CD4-positive, alpha-beta T cell treated with Interleukin-1 beta for 1 hour (primary cell): ENCODE data around the gene ANKRD33.
A peak's percentile ranks its signal among the peaks of the same experiment; 100 is the strongest.

ENCODE experiments used
- DNase-seq, 2 donors: peaks; one replicate each; pipeline ENCODE4 v3.0.0-alpha.2; 2020 to 2022

Gene ANKRD33

DNA sequence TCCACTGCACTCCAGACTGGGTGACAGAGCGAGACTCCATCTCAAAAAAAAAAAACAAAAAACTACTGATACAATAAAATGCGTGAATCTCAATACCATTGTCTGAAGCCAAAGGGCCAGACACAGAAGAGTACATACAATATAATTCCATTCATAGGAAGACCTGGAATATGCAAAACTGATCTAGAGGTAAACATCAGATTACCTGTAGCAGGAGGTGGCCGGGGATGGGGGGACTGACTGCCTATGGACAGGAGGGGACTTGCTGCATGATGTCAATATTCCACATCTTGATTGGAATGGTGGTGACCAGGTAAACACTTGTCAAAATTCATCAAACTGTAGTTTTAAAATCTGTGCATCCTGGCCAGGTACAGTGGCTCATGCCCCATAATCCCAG, 26.9 kb upstream of the ANKRD33 start:
- DNase-seq = no peak

DNA sequence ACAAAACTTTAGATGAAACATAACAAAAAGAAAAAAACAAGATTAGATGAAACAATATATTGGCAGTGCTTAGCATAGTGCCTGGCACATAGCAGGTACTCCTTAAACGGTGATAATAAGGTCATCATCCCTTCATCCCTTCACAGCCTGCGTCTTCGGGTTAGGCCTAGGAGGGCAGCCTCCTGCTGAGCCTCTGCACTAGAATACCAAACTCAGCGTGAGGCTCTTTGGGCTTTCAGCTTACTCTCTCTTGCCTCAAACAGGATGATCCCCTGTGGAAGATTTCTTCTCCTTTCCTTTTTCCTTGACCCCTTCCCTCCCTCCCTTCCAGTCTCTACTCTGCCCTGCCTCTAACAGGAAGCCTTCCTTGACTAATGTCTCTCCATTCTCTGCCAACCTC, 25.0 kb upstream of the ANKRD33 start:
- DNase-seq = no peak

DNA sequence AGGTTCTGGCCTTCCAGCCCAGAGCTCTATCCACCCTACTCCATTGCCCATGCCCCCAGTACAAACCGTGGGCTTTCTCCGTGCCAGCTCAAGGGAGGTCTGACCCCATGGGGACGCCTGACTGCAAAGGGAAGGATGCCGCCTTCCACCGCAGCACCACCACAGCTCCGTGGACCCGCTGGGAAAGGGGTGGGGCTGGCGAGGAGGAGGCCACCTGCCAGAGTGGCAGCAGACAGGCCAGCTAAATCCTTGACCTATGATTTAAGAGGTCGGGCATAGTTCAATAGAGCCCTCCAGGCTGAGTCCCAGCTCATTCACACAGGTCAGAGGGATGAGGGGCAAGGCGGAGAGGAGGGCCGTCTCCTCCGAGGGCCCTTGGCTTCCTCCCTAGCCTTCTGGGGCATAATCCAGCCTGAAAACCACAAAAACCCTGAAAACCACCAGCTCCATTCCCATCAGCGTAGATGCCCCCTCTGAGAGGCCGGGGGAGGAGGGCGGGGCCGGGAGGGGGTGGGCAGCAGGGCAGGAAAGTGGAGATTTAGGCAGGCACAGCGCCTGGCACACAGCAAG, 24.5 kb upstream of the ANKRD33 start:
- no peak for DNase-seq

DNA sequence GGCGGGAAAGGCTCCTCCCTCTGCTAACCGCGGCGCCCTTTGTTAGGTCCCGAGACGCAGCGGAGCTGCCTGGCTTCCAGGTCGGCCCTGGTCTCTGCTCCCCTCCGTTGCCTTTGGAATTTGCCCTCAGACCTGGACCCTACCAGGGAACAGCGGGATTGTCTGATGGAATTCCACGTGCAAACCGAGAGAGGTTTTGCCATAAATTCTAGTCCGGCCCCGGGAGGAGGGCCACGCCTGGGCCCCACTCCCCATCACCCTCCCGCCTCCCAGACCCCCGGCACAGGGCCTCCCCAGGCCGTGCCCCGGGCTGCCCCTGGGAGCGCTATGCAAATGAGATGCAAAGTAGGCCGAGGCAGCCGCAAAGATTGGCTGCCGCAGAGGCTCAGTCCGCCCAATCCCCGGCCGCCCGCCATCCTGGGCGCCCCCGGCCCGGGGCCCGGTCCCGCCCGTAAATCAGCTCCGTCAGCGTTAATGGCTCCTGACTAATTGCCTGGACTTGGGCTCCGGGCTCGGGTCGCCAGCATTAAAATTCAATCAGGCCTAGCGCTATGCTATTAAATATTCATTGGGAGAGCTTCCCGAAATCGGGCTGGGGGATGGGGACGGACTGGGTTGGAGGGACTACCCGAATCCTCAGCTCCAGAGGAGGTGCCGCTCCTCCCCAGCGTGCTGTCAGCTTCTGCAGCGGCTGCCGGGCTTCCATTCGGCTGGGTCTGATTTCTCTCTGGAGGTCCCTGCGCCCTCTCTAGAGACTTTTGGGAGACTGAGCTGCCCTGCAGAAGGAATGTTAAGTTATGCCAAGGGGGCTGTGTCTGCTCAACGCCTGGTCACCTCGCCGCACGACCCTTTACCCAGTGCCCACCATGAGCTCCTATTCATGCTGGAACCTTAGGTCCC, 23.7 kb upstream of the ANKRD33 start:
- DNase-seq = peak in 1 of 2 donors; percentile 21

DNA sequence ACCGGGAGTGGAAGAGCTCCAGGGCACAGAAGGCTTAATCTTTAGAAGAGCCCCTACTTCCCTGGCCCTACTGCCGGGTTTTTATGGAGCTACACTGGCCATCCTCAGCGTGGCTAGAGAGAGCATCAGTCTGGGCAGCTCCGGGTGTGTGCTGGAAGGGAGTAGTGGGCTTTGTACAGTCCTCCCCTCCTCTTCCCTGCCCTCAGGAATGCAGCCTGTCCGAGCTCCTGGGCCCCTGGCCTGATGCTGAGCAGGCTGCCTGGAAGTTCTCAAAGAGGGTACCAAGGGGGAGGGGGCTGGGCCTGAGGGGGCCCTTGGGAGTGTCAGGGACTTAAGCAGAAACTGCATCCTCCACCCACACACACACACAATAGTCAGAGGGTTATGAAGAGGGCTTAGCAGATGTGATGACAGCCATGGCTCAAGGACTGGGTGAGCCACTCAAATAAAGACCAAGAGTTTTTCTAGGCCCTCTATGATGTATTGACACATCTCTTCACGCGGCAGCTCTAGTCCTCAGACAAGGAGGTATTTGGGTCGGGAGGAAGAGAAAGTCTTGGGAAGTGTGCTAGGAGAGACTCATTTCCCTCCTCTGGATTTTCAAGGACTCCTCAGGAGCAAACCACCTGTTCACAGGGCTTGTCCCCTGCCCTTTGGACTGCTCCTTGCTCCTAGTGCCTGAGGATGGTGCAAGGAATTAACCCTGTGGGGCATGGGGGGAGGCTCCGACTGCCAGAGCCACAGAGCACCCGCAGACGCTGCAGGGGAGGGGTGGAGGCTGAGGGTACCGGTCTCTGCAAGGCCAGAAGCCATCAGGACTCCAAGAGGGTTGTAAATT, 22.9 kb upstream of the ANKRD33 start:
- no peak for DNase-seq

DNA sequence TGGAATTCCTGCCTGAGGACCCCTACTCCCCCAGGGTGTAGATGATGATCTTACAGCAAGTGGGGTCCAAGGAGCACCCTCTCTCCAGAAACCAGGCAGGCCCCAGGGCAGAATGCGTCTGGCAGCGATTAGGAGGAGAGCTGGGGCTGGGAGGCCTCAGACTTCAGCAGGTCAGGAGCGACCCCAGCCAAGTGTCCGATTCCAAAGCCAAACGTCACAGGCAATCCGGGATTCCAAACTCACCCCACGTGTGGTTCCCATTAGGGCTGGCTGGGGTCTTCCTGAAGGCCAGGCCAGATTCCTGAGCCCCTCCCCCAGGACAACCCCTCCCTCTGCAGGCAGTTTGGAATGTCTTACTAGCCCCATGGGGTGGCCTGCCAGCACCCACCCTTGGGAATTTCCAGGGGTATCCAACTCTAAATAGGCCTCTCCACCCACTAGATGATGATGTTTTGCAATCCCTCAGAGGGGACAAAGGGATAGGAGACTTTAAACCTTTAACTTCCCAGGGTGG, 22.1 kb upstream of the ANKRD33 start:
- DNase-seq = no peak

DNA sequence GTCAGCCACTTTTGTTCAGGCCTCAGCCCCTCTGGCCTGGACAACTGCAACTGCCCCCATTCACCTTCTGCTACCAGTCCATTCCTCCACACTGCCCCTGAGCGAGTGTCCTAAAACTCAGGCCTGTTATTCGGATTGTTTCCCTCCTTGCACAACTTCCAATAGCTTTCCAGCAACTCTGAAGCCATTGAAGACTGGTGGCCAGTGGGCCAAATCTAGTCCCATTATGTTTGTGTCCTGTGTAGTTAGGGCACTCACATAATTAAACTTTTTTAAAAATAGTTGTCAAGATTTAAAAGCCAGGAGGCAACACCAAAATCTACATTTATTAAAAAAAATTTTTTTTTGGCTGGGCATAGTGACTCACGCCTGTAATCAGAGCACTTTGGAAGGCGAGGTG, 21.6 kb upstream of the ANKRD33 start:
- DNase-seq = no peak

DNA sequence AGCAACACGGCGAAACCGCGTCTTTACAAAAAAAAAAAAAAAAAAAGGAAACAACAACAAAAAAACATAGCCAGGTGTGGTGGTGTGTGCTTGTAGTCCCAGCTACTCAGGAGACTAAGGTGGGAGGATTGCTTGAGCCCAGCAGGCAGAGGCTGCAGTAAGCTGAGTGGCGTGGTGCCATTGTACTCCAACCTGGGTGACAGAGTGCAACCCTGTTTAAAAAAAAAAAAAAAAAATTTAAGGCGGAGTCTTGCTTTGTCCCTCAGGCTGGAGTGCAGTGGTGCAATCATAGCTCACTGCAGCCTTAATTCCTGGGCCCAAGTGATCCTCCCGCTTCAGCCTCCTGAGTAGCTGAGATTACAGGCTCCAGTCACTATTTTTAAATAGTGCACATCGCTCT, 21.1 kb upstream of the ANKRD33 start:
- no peak for DNase-seq

DNA sequence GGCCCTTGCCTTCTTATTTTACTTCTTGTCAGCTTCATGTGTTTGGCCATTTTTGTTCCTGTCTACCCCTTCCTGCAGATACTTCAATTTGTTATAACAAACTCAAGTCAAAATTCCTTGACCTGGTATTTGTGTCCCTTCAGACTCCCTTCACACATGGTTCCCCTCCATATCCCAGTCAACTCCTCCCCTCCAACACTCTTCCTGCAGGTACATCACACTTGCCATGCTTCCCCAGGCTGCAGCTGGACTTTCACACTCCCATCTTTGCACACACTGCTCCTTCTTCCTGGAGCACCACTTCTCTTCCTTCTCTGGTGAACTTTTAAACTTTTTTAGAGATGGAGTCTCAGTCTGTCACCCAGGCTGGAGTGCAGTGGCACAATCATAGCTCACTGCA, 20.5 kb upstream of the ANKRD33 start:
- DNase-seq = no peak

DNA sequence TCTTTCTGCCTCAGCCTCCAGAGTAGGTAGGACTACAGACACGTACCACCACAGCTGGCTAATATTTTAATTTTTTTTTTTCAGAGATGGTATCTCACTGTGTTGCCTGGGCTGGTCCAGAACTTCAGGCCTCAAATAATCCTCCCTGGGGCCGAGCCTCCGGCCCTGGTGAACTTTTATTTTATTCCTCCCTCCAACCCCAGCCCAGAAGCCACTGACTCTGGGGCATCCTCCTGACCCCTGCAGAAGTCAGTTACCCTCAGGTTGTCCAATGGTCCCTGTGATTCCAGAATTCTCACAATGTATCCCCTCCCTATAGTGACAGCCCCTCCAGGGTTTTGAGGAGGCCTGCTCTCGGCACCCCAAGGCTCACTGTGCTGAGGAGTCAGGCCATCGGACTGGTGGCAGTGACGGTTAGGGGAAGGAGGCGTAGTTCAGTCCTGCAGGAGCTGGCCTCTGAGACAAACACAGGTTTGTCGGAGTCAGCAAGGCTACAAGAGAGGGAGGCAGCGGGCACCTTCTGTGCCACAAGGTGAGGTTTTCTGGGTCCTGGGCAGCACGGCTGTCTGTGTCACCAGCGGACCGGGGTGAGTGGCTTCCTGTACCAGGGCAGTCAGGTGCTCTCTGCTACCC, 20.0 kb upstream of the ANKRD33 start:
- no peak for DNase-seq

DNA sequence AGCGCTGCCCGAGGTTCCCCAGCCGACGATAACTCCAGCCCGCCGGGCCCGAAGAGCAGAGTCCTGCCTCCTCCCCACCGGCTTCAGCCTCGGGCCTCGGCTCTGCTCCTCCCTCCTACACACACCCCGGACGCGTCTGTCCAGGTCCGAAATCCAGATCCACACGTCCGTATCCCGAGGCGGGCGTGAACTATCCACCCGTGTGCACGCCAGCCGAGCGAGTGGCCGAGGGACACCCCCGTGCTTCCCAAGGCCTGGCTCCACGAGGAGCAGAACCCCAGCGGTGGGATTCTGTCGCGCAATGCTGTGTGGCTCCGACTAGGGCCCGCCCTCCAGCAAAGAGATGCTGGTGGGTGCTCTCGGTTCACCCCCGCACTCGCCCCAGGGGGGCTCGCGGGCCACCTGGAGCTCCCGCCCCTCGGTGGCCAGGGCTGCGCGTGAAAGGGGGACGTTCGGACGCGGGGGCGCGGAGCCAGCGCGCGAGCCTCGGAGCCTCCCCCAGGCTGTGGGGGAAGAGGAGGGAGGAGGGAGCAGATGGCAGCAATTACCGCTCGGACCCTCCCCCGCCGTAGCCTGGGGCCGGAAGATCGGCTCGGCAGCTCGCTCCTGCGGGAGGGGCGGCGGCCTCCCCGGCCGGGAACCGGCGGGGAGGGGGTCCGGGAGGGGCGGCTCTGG, 18.9 kb upstream of the ANKRD33 start:
- no peak for DNase-seq

DNA sequence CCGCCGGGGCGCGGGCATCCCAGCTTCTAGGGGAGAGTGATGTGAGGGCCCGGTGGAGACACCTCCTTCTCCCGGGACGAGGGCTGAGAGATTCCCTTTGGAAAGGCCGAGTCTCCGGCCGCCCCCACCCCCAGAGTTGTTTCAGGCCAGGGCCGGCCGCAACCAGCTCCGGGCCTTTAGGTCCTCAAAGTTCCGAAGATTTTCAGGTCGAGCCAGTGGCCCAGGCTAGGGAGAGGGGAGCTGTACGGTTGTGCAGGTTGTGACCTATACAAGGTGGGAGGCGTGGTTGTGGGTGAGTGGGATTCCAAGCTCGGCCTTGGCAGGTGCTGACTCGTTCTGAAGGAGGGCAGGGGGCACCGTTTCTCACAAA, 18.4 kb upstream of the ANKRD33 start:
- no peak for DNase-seq

DNA sequence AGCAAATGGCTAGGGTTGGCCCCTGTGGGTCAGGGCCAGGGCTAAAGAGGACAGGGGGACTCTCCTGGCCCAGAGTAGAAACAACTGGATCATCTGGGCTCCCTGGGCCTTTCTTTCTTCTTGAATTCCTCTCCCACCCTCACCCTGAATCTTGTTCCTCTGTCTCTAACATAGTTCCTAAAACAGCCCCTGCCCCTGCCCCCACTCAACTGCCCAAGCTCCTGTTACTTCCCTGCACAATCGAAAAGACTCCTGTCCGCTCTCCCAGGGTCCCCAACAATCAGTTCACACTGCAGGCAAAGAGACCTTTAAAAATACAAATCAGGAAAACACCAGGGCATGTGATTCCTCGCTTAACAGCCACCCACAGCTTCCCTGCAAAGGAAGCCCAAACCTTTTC, 18.0 kb upstream of the ANKRD33 start:
- no peak for DNase-seq

DNA sequence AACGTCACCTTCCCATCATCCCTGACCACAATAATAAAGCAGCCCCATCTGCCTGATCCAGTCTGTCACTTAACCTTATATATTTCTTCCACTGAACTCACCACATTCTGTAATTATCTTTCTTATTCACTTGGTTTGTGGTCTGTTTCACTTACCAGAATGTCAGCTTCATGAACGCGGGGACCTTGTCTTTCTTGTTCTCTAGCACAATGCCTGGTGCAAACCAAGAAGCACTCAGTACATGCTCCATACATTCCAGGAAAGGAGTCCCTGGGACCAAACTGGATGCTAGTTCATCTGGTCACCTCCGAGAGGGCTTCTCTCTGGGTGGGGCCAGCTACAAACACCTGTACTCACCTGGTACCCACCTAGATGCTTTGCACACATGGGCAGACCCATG, 17.4 kb upstream of the ANKRD33 start:
- no peak for DNase-seq

DNA sequence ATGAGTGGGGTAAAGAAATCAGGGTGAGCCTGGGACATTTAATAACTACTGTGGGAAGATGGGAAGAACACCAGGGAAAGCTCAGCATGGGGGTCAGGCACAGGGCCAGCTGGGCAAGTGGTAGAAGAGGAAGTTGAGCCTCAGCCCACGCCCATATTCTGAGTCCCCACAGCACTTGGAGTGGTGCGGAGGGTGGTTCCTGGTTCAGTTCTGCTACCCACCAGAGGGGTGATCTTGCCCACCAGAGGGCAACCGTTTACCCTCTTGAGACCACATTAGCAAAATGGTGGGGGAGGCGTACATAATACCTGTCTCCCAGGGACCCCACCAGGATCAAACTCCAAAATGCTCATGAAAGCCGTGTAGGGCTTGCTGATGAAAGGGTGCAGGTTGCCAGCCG, 16.8 kb upstream of the ANKRD33 start:
- DNase-seq = peak in 1 of 2 donors; percentile 35

DNA sequence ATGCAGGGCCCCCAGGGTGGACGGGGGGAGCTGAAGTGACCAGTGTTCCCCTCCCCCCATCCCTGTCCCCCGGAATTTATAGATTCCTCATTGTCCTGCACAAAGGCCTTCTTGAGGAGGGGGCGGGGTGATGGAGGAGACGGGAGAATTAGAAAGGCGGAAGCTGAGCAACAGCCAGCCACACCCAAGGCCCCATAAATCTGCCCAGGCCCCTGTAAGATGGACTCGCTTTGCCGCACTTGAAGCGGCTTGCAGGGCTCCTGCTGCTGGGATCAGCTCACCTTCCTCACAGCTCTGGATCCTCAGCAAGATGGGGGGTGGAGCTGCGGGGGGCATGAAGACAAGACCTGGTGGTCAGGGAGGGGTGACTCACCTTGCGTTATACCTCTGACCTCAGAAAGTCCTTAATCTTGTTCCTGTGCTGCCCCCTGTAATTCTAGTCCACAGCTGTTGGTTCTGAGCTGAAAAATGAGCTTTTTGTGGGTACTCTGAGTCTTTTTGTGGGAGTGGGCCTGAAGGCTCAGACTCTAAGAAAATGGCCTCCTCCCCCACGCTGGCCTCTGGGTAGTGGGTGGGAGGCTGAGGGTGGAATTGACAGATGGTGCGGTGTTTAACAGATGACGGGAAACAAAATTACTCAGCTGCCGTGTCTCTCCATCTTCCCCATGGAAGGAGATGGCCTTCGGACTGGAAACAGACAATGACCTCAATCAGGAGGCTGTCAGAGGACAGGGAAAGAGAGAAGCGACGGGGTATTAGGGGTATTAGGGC, 15.8 kb upstream of the ANKRD33 start:
- no peak for DNase-seq

DNA sequence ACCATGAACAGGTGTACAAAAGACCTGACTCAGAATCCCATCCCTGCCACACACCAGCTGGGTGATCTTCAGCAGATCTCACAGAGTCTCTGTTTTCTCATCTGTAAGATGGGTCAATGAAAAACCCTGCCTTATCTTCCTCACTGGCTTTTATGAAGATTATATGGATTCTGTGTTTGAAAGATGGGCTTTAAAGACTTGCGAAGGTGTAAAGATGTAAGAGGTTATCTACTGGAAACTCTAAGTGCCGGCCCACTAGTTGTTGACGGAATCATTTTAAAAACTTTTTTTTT, 15.3 kb upstream of the ANKRD33 start:
- DNase-seq = no peak

DNA sequence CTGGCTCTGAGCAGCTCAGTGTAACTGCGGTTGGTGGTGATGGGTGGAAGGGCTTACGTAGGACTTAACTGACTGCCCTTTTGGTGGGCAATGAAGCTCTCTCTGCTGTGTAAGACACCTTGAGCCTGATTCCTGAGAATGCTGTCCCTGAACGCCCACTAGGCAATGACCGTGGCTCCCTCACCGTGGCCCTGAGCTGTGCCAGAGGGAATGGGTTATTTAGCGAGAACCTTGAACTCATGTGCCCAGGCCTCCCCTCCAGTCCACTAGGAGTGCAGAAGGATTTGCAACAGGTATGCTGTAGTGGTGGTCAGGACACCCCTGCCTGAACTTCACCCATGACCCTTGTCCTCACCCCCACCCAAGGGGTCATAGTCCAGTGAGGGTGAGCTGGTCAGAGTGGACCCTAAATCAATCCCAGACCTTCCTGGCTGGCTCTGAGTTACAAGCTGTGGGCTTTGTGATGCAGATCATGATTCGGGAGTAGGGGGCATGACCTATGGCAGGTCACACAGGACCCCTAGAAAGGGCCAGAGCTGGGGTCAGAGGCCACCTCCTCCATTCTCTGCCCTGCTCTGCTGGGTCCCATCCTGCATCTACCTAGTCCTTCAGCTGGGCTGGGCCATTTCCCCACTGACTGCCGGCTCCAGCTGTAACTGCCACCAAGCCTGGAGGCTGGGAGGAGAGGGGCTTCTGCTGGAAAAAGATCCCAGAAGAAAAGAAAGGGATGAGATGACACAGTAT, 14.5 kb upstream of the ANKRD33 start:
- no peak for DNase-seq

DNA sequence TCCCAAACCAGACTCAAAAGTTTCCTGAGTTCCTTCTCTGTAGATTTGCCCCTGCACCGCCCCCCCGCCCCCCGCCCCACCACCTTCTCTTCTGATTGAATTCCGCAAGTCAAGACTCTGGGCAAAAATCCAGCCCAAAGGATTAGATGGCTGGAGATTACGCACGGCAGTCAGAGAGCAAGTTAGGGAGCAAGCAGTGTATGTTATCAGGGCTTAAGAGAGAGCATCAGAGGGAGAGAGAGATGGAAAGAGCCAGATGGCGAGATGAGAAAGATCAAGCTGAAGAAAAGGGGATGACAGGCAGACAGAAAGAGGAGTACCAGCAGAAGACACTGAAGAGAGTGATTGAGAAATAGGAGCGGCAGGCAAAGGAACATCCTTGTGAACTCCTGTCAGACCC, 13.9 kb upstream of the ANKRD33 start:
- no peak for DNase-seq

DNA sequence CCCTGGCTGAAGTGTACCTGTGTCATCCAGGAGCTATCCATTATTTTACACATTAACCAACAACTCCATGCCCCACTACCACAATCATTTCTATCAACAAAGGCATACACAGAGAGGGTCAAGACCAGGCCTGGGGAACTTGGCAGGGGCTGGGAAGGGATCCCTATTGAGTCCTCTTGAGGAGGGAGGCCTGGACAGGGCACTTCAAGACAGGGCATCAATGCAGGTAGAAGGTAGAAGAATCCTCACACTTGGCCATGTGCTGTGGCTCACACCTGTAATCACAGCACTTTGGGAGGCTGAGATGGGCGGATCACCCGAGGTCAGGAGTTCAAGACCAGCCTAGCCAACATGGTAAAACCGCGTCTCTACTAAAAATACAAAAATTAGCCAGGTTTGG, 13.4 kb upstream of the ANKRD33 start:
- no peak for DNase-seq

DNA sequence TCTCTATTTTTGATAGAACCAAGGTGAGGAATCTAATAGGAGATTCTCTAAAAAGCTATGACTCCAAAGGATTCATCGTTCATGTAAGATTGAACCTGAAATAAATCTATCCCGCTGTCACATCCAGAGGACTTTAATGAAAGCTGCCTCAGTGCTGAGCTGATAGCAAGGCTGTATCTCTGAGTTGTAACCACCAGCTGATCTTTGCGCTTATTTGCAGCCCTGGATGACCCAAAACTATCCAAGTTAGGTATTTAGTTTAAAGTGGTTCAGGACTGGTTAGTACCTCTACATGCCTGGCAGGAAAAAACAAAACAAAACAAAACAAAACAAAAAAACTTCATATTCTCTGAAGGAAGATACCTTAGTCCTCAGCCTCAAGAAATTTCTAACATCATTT, 8.8 kb upstream of the ANKRD33 start:
- no peak for DNase-seq
